Transverse colon (tissue), 4 donors: Measurements from ENCODE around the gene ZNF33A.

Experiments used
- EP300 ChIP-seq: sonication (generic); formaldehyde crosslinking; IDR thresholded peaks from one replicate; pipeline ENCODE4 v1.6.1; 2017; ENCODE audit warnings: antibody characterized with exemption, low read depth
- POLR2A ChIP-seq: fragments of 450-650 bp; IDR thresholded peaks from one replicate; pipeline ENCODE4 v1.6.1; 2016; ENCODE audit warnings: antibody characterized with exemption, mild to moderate bottlenecking, moderate library complexity
- POLR2AphosphoS5 ChIP-seq, 3 donors: sonication (generic); formaldehyde crosslinking; IDR thresholded peaks; one replicate each; pipeline ENCODE4 v1.6.1; 2016; ENCODE audit warnings: antibody characterized with exemption in 3 of 3
- TF ChIP-seq, protein P1 (sequence below), 5 experiments: fragments of 200-600 bp in 3 of 5; fragments of 450-650 bp in 2 of 5; sonication (generic) in 3 of 5; IDR thresholded peaks; 1 replicate in 2 of 5; 2 replicates in 3 of 5; pipeline ENCODE4 v1.5.1; 2016 to 2017; ENCODE audit warnings: antibody characterized with exemption in 5 of 5, inconsistent platforms in 3 of 5, mild to moderate bottlenecking in 2 of 5, moderate library complexity in 1 of 5

DNA sequence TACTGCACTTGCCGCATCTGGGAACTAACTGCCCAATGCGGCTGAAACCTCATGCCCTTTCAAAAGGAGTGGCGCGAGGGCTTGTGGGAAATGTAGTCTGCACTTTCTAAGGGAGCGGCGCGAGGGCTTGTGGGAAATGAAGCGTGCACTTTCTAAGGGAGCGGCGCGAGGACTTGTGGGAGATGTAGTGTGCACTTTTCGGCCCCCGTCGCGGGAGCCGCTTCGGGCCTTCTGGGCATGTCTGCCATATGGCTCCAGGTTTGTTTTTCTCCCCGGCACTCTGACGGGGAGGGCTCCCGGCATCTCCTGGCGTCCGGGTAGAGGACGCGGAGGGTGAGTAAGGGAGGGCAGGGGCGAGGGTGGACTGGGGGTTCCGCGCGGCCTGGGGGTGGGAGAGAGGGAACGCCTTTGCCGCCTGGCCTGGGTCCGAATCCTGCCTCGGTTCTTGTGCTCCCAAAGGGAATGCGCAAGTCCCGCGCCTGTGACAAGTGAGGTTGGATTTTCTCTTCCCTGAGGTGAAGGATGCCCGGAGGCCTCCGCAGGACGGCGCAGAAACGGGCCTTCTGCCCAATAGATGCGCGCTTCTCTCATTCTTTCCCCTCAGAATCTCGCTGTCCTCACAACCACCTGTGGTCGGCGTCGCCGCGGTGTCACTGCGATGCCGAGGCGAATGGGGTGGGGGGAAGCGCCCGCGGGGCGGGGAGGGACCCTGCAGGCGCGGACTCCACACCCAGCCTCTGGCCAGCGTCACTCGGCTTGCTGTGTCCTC lies 83.9 kb downstream of the ZNF33A start, which contains the start of gene ZNF37A:
- TF ChIP-seq, protein P1, sequence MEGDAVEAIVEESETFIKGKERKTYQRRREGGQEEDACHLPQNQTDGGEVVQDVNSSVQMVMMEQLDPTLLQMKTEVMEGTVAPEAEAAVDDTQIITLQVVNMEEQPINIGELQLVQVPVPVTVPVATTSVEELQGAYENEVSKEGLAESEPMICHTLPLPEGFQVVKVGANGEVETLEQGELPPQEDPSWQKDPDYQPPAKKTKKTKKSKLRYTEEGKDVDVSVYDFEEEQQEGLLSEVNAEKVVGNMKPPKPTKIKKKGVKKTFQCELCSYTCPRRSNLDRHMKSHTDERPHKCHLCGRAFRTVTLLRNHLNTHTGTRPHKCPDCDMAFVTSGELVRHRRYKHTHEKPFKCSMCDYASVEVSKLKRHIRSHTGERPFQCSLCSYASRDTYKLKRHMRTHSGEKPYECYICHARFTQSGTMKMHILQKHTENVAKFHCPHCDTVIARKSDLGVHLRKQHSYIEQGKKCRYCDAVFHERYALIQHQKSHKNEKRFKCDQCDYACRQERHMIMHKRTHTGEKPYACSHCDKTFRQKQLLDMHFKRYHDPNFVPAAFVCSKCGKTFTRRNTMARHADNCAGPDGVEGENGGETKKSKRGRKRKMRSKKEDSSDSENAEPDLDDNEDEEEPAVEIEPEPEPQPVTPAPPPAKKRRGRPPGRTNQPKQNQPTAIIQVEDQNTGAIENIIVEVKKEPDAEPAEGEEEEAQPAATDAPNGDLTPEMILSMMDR (IDR thresholded peaks at IDR 0.05): no peak
- peak; percentile 54 for TF ChIP-seq POLR2A
- peak; percentile 49 to 91 (median 86) for TF ChIP-seq POLR2AphosphoS5 (IDR thresholded peaks at IDR 0.05)
- no peak for TF ChIP-seq EP300
